ENCODE data around the gene IFI27L1. TPM values are rescaled to one million over a fixed set of nuclear protein-coding genes. Genes with fewer than 3 reads are reported as not detected.
A peak's percentile ranks its signal among the peaks of the same experiment; 100 is the strongest.

Gene IFI27L1
- total RNA-seq, 2 experiments from 2014 or later, result 15.9 to 18.2 TPM

GRCh38 chr14:94124582-94125377 lies 43.7 kb downstream of the IFI27L1 start:
- H3K27me3 Mint-ChIP-seq, result no peaks in the 10 kb centered on the region
- H3K36me3 Mint-ChIP-seq, result peaks cover 4% of the 10 kb centered on the region
- DNase-seq, result no peak
- H3K4me1 Mint-ChIP-seq, result peaks cover 9% of the 10 kb centered on the region
- no peak overlapping the region for H3K4me3 Mint-ChIP-seq
- H3K9me3 Mint-ChIP-seq, result peaks cover 10% of the 10 kb centered on the region
- H3K27ac Mint-ChIP-seq, result no peak overlapping the region

GRCh38 chr14:94125659-94126418 lies 44.7 kb downstream of the IFI27L1 start:
- DNase-seq, result no peak
- Mint-ChIP-seq H3K4me3 (no peak overlapping the region), H3K9me3 (peaks cover 5% of the 10 kb centered on the region), H3K27me3 (no peaks in the 10 kb centered on the region), H3K36me3 (peaks cover 2% of the 10 kb centered on the region), H3K27ac (no peak overlapping the region), H3K4me1 (peaks cover 15% of the 10 kb centered on the region)

- Mint-ChIP-seq H3K4me3 (no peak overlapping the region), H3K4me1 (peaks cover 15% of the 10 kb centered on the region), H3K9me3 (peaks cover 2% of the 10 kb centered on the region), H3K27ac (no peak overlapping the region), H3K36me3 (peaks cover 2% of the 10 kb centered on the region), H3K27me3 (no peaks in the 10 kb centered on the region)
- no peak for DNase-seq
These were observed 45.2 kb downstream of the IFI27L1 start for GRCh38 chr14:94126419-94126677.

- Mint-ChIP-seq H3K9me3 (peaks cover 2% of the 10 kb centered on the region), H3K36me3 (peaks cover 2% of the 10 kb centered on the region), H3K27me3 (no peaks in the 10 kb centered on the region), H3K27ac (no peak overlapping the region), H3K4me3 (no peak overlapping the region), H3K4me1 (peaks cover 15% of the 10 kb centered on the region)
- DNase-seq, result no peak
These were observed 45.7 kb downstream of the IFI27L1 start for GRCh38 chr14:94126800-94127199.

GRCh38 chr14:94127330-94127729 lies 46.2 kb downstream of the IFI27L1 start:
- H3K4me3 Mint-ChIP-seq, result no peak overlapping the region
- H3K27ac Mint-ChIP-seq, result no peak overlapping the region
- H3K4me1 Mint-ChIP-seq, result peaks cover 18% of the 10 kb centered on the region

GRCh38 chr14:94128216-94128839 lies 47.2 kb downstream of the IFI27L1 start:
- Mint-ChIP-seq H3K36me3 (peaks cover 2% of the 10 kb centered on the region), H3K4me1 (peaks cover 18% of the 10 kb centered on the region), H3K27me3 (no peaks in the 10 kb centered on the region), H3K9me3 (no peaks in the 10 kb centered on the region), H3K4me3 (peak overlapping the region; percentile 89), H3K27ac (peak overlapping the region; percentile 25)
- DNase-seq, result no peak

More at GRCh38 chr14:94127330-94127729, 46.2 kb downstream of the IFI27L1 start:
- peaks cover 2% of the 10 kb centered on the region for H3K36me3 Mint-ChIP-seq
- no peak for DNase-seq
- H3K9me3 Mint-ChIP-seq, result peaks cover 2% of the 10 kb centered on the region
- no peaks in the 10 kb centered on the region for H3K27me3 Mint-ChIP-seq

- Mint-ChIP-seq H3K36me3 (peaks cover 2% of the 10 kb centered on the region), H3K27me3 (no peaks in the 10 kb centered on the region), H3K9me3 (no peaks in the 10 kb centered on the region), H3K4me1 (peaks cover 18% of the 10 kb centered on the region), H3K4me3 (peak within 1 kb of the TSS; percentile 89), H3K27ac (peak within 1 kb of the TSS; percentile 80)
- peak; percentile 70 for DNase-seq
These were observed 48.1 kb downstream of the IFI27L1 start, which contains the start of gene IFI27L2 for GRCh38 chr14:94129111-94129757. Gene IFI27L2, minus strand, starts transcription at chr14:94129604. Its CDS starts 40 bp downstream, at chr14:94129564.

- Mint-ChIP-seq H3K4me1 (peaks cover 18% of the 10 kb centered on the region), H3K4me3 (peak overlapping the region; percentile 89), H3K27ac (no peak overlapping the region), H3K36me3 (peaks cover 2% of the 10 kb centered on the region), H3K9me3 (no peaks in the 10 kb centered on the region), H3K27me3 (no peaks in the 10 kb centered on the region)
- DNase-seq, result peak; percentile 33
These were observed 48.8 kb downstream of the IFI27L1 start for GRCh38 chr14:94129758-94130414.

- peaks cover 18% of the 10 kb centered on the region for H3K4me1 Mint-ChIP-seq
- H3K27me3 Mint-ChIP-seq, result no peaks in the 10 kb centered on the region
- no peak overlapping the region for H3K4me3 Mint-ChIP-seq
- H3K9me3 Mint-ChIP-seq, result peaks cover 1% of the 10 kb centered on the region
- H3K27ac Mint-ChIP-seq, result no peak overlapping the region
- no peaks in the 10 kb centered on the region for H3K36me3 Mint-ChIP-seq
- DNase-seq, result peak; percentile 52
These were observed 51.3 kb downstream of the IFI27L1 start for GRCh38 chr14:94132285-94132887.

GRCh38 chr14:94135476-94135875 lies 54.4 kb downstream of the IFI27L1 start:
- DNase-seq, result no peak
- Mint-ChIP-seq H3K36me3 (no peaks in the 10 kb centered on the region), H3K4me3 (no peak overlapping the region), H3K27ac (no peak overlapping the region), H3K27me3 (no peaks in the 10 kb centered on the region), H3K9me3 (peaks cover 1% of the 10 kb centered on the region), H3K4me1 (peaks cover 3% of the 10 kb centered on the region)

- H3K27ac Mint-ChIP-seq, result no peak overlapping the region
- H3K27me3 Mint-ChIP-seq, result no peaks in the 10 kb centered on the region
- DNase-seq, result peak; percentile 76
- peaks cover 3% of the 10 kb centered on the region for H3K4me1 Mint-ChIP-seq
- H3K36me3 Mint-ChIP-seq, result no peaks in the 10 kb centered on the region
- no peak overlapping the region for H3K4me3 Mint-ChIP-seq
- peaks cover 1% of the 10 kb centered on the region for H3K9me3 Mint-ChIP-seq
These were observed 55.6 kb downstream of the IFI27L1 start for GRCh38 chr14:94136575-94137331.

- Mint-ChIP-seq H3K4me1 (no peaks in the 10 kb centered on the region), H3K27me3 (no peaks in the 10 kb centered on the region), H3K9me3 (peaks cover 1% of the 10 kb centered on the region), H3K27ac (no peak overlapping the region), H3K36me3 (no peaks in the 10 kb centered on the region), H3K4me3 (no peak overlapping the region)
- DNase-seq, result no peak
These were observed 57.1 kb downstream of the IFI27L1 start for GRCh38 chr14:94138251-94138650.

GRCh38 chr14:94139006-94139405 lies 57.9 kb downstream of the IFI27L1 start:
- H3K9me3 Mint-ChIP-seq, result peaks cover 1% of the 10 kb centered on the region
- H3K27me3 Mint-ChIP-seq, result no peaks in the 10 kb centered on the region
- no peak overlapping the region for H3K27ac Mint-ChIP-seq
- no peaks in the 10 kb centered on the region for H3K4me1 Mint-ChIP-seq
- DNase-seq, result no peak
- no peaks in the 10 kb centered on the region for H3K36me3 Mint-ChIP-seq
- no peak overlapping the region for H3K4me3 Mint-ChIP-seq

- Mint-ChIP-seq H3K9me3 (peaks cover 1% of the 10 kb centered on the region), H3K4me3 (no peak overlapping the region), H3K27me3 (no peaks in the 10 kb centered on the region), H3K36me3 (no peaks in the 10 kb centered on the region), H3K4me1 (peaks cover under 1% of the 10 kb centered on the region), H3K27ac (no peak overlapping the region)
- DNase-seq, result no peak
These were observed 58.3 kb downstream of the IFI27L1 start for GRCh38 chr14:94139421-94139820.

Measured in activated naive CD8-positive, alpha-beta T cell treated with anti-CD3 and anti-CD28 coated beads for 36 hours (primary cell).